Activated T-helper 1 cell treated with Interleukin-2 at 50 U/mL for 16 hours (primary cell): ENCODE data around the gene SAMD14.
A peak's percentile ranks its signal among the peaks of the same experiment; 100 is the strongest.

ENCODE experiments used
- DNase-seq: peaks from one replicate; pipeline ENCODE4 v3.0.0-alpha.2; 2020; ENCODE audit warnings: low read depth

Gene SAMD14

GRCh38 chr17:50165066-50165465, 35.1 kb upstream of the SAMD14 start:
- DNase-seq = no peak

- no peak for DNase-seq
These were observed 34.7 kb upstream of the SAMD14 start for GRCh38 chr17:50164697-50164988.

GRCh38 chr17:50163843-50164696, 34.1 kb upstream of the SAMD14 start:
- DNase-seq = no peak

- DNase-seq = no peak
These were observed 32.7 kb upstream of the SAMD14 start for GRCh38 chr17:50162466-50163254.

- DNase-seq = no peak
These were observed 31.9 kb upstream of the SAMD14 start for GRCh38 chr17:50161911-50162288.

GRCh38 chr17:50161023-50161910, 31.3 kb upstream of the SAMD14 start:
- DNase-seq = peak; percentile 92

GRCh38 chr17:50157891-50158290, 27.9 kb upstream of the SAMD14 start:
- no peak for DNase-seq

- no peak for DNase-seq
These were observed 25.3 kb upstream of the SAMD14 start for GRCh38 chr17:50155115-50155819.

GRCh38 chr17:50154604-50155003, 24.6 kb upstream of the SAMD14 start:
- DNase-seq = no peak

GRCh38 chr17:50153650-50154575, 24.0 kb upstream of the SAMD14 start:
- DNase-seq = no peak

- DNase-seq = no peak
These were observed 22.8 kb upstream of the SAMD14 start for GRCh38 chr17:50152736-50153135.

- DNase-seq = no peak
These were observed 22.1 kb upstream of the SAMD14 start for GRCh38 chr17:50151937-50152547.

- peak; percentile 78 for DNase-seq
These were observed 21.3 kb upstream of the SAMD14 start for GRCh38 chr17:50151041-50151936.

GRCh38 chr17:50150354-50151040, 20.5 kb upstream of the SAMD14 start, which contains the start of gene PPP1R9B:
Gene PPP1R9B (minus strand): TSS chr17:50150677. CDS start chr17:50150513, 164 bp downstream.
- DNase-seq = no peak

GRCh38 chr17:50149417-50150353, 19.7 kb upstream of the SAMD14 start:
- DNase-seq = peak; percentile 51

- no peak for DNase-seq
These were observed 19.1 kb upstream of the SAMD14 start for GRCh38 chr17:50149091-50149416.
